ENCODE measurements around the gene LYSMD2. TPM values are rescaled to one million over a fixed set of nuclear protein-coding genes. Genes with fewer than 3 reads are reported as not detected.
"Not testable (repeated sequence)": the region's sequence is repeated elsewhere in the genome, so short reads cannot be mapped to it uniquely, and the experiment has no call there.

The LYSMD2 gene
- total RNA-seq (10 to 100 TPM; 28.0 to 28.9 TPM), polyA plus RNA-seq (10 to 100 TPM; 29.6 to 53.7 (median 35.8) TPM), total RNA-seq (10.8 to 45.0 (median 37.6) reads per million in 6 experiments)

GRCh38 chr15:51737522-51738305 is at the start of gene LYSMD2:
LYSMD2 (minus strand) TSS chr15:51737655; CDS start chr15:51737622, 33 bp downstream.
- Mint-ChIP-seq H3K36me3 (no peaks in the 10 kb centered on the region), H3K27ac (peak within 1 kb of the TSS; percentile 93 to 99 (median 97)), H3K9me3 (no peaks in the 10 kb centered on the region), H3K27me3 (no peaks in the 10 kb centered on the region), H3K4me3 (peak within 1 kb of the TSS; percentile 83 to 97 (median 92)), H3K4me1 (peaks cover 28 to 54% (median 53%) of the 10 kb centered on the region in 4 donors)
- peak; percentile 63 to 72 for ATAC-seq
- POLR2A ChIA-PET: interaction anchor here (0.7 to 5.4 kb wide), 15 partner anchors 9 to 441 kb away, joined by 3 to 68 read pairs (median 6); partner anchors contain the start of genes DMXL2, LEO1 and TMOD2
- DNase-seq: peak; percentile 51 to 84 (median 68)

DNA sequence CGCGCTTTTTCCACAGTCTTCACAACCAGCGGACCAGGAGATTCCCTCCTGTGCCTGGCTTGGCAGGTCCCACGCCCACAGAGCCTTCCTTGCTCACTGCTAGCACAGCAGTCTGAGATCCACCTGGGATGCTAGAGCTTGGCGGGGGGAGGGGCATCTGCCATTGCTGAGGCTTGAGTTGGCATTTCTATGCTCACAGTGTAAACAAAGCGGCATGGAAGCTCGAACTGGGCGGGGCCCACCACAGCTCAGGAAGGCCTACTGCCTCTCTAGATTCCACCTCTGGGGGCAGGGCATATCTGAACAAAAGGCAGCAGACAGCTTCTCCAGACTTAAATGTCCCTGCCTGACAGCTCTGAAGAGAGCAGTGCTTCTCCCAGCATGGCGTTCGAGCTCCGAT is 49.7 kb upstream of the LYSMD2 start:
- H3K27me3 Mint-ChIP-seq, DNase-seq, H3K27ac Mint-ChIP-seq, POLR2A ChIA-PET, H3K4me3 Mint-ChIP-seq, H3K4me1 Mint-ChIP-seq, ATAC-seq: not testable (repeated sequence)
- H3K36me3 Mint-ChIP-seq: peaks cover 9 to 45% (median 31%) of the 10 kb centered on the region in 3 donors
- H3K9me3 Mint-ChIP-seq: peaks cover 0 to 12% (median 3%) of the 10 kb centered on the region in 9 donors

DNA sequence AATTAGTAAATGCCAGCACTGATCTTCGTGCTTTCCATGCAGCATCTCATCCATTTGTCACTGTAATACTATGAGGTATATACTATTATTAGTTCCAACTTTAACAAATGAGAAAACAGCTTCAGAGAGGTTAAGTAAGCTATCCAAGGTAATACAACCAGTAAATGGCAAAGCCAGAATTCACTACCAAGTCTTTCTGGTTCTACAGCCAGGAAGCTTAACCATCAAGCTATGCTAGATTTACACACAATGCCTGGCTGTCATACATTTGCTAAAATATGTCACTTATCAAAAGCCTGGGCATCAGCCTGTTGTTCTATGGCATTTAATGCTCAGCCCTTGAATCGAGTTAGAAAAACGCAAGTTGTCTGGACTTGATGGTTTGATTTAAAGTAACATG is 46.5 kb upstream of the LYSMD2 start:
- H3K27me3 Mint-ChIP-seq: no peaks in the 10 kb centered on the region
- H3K4me1 Mint-ChIP-seq: peaks cover 0 to 1% (median 0%) of the 10 kb centered on the region in 4 donors
- POLR2A ChIA-PET: no interaction called here
- DNase-seq (no peak), ATAC-seq (no peak)
- no peak overlapping the region for H3K27ac Mint-ChIP-seq
- H3K9me3 Mint-ChIP-seq: peaks cover 0 to 3% (median 0%) of the 10 kb centered on the region in 9 donors
- H3K36me3 Mint-ChIP-seq: peaks cover 16 to 73% (median 53%) of the 10 kb centered on the region in 3 donors
- H3K4me3 Mint-ChIP-seq: no peak overlapping the region

GRCh38 chr15:51782357-51782896 is 45.0 kb upstream of the LYSMD2 start:
- Mint-ChIP-seq H3K4me1 (no peaks in the 10 kb centered on the region), H3K9me3 (peaks cover 0 to 3% (median 0%) of the 10 kb centered on the region in 9 donors), H3K27ac (no peak overlapping the region), H3K36me3 (peaks cover 16 to 71% (median 47%) of the 10 kb centered on the region in 3 donors), H3K4me3 (no peak overlapping the region), H3K27me3 (no peaks in the 10 kb centered on the region)
- ATAC-seq (no peak), DNase-seq (no peak)
- POLR2A ChIA-PET: no interaction called here

- Mint-ChIP-seq H3K9me3 (peaks cover 0 to 3% (median 0%) of the 10 kb centered on the region in 9 donors), H3K36me3 (peaks cover 15 to 66% (median 43%) of the 10 kb centered on the region in 3 donors)
- no peak for DNase-seq
These were observed 44.1 kb upstream of the LYSMD2 start for GRCh38 chr15:51781506-51781905.

DNA sequence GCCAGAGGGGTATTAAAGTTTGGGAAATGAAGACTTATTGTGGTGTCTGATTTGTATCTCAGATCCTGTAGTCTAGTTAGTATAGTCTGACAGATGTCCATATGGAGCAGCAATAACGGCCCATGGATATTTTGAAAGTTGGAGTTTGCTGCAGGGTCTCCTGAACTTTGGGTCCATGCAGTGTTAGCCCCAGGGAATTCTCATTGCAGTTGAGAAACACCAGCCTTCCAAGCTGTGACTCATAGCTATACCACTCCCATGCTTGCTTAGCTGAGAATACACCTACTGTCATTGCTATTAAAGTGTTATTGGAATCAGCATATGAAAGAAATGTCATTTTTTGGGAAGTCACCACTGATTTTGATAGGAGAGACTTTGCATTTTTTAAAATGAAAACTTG is 43.2 kb upstream of the LYSMD2 start:
- POLR2A ChIA-PET: no interaction called here
- H3K36me3 Mint-ChIP-seq: peaks cover 9 to 66% (median 41%) of the 10 kb centered on the region in 3 donors
- no peak overlapping the region for H3K27ac Mint-ChIP-seq

More at GRCh38 chr15:51781506-51781905, 44.1 kb upstream of the LYSMD2 start:
- peaks cover 0 to 5% (median 2%) of the 10 kb centered on the region in 4 donors for H3K4me1 Mint-ChIP-seq
- H3K27me3 Mint-ChIP-seq: no peaks in the 10 kb centered on the region
- no peak overlapping the region for H3K27ac Mint-ChIP-seq
- H3K4me3 Mint-ChIP-seq: no peak overlapping the region
- ATAC-seq: no peak
- POLR2A ChIA-PET: no interaction called here

GRCh38 chr15:51776952-51777569 is 39.6 kb upstream of the LYSMD2 start:
- POLR2A ChIA-PET: interaction anchor here (0.7 to 2.0 kb wide), 4 partner anchors 10 to 127 kb away, joined by 4 to 11 read pairs (median 6); partner anchors contain the start of gene LYSMD2
- no peak overlapping the region for H3K27ac Mint-ChIP-seq

More for the DNA sequence above, 43.2 kb upstream of the LYSMD2 start:
- no peak for DNase-seq
- no peak overlapping the region for H3K4me3 Mint-ChIP-seq
- H3K4me1 Mint-ChIP-seq: peaks cover 0 to 11% (median 8%) of the 10 kb centered on the region in 4 donors
- peaks cover 0 to 3% (median 0%) of the 10 kb centered on the region in 9 donors for H3K9me3 Mint-ChIP-seq
- no peaks in the 10 kb centered on the region for H3K27me3 Mint-ChIP-seq
- no peak for ATAC-seq

GRCh38 chr15:51775967-51776816 is 38.7 kb upstream of the LYSMD2 start:
- H3K4me3 Mint-ChIP-seq: no peak overlapping the region
- DNase-seq: peak; percentile 8 to 73 (median 43)
- POLR2A ChIA-PET: interaction anchor here (0.6 to 2.0 kb wide), 4 partner anchors 9 to 126 kb away, joined by 4 to 11 read pairs (median 6); partner anchors contain the start of gene LYSMD2
- peak overlapping the region in 3 of 10 donors; percentile 1 to 68 (median 5) for H3K27ac Mint-ChIP-seq
- ATAC-seq: peak; percentile 65 to 72
- no peaks in the 10 kb centered on the region for H3K9me3 Mint-ChIP-seq
- H3K36me3 Mint-ChIP-seq: peaks cover 0 to 51% (median 17%) of the 10 kb centered on the region in 3 donors
- peaks cover 0 to 11% (median 8%) of the 10 kb centered on the region in 4 donors for H3K4me1 Mint-ChIP-seq
- H3K27me3 Mint-ChIP-seq: no peaks in the 10 kb centered on the region

More at GRCh38 chr15:51776952-51777569, 39.6 kb upstream of the LYSMD2 start:
- ATAC-seq (peak; percentile 81 to 83), DNase-seq (peak; percentile 18 to 79 (median 58))
- H3K4me1 Mint-ChIP-seq: peaks cover 0 to 11% (median 8%) of the 10 kb centered on the region in 4 donors
- no peak overlapping the region for H3K4me3 Mint-ChIP-seq
- peaks cover 7 to 54% (median 26%) of the 10 kb centered on the region in 3 donors for H3K36me3 Mint-ChIP-seq
- H3K27me3 Mint-ChIP-seq: no peaks in the 10 kb centered on the region
- H3K9me3 Mint-ChIP-seq: peaks cover 0 to 2% (median 0%) of the 10 kb centered on the region in 9 donors

DNA sequence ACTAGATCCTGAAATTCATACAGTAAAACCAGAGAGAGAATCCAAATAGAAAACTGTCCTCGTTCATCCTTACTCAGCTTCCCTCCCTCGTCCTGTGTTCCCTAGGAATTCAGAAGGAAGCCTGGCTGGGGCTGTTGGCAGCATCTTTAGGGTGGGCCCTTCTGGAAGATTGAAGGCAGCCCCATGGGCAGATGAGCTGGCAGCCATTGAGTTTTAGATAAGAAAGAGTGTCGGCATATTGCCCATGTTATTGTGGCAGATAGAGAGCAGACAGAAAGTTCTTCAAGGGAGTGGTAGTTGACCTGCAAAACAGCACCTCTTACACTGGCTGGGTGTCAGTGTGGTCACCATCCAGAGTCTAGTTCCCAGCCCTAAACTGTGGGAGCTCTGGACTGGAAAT is 37.5 kb upstream of the LYSMD2 start:
- H3K4me3 Mint-ChIP-seq: no peak overlapping the region

GRCh38 chr15:51771773-51772172 is 34.3 kb upstream of the LYSMD2 start:
- Mint-ChIP-seq H3K27ac (no peak overlapping the region), H3K4me3 (no peak overlapping the region), H3K9me3 (no peaks in the 10 kb centered on the region), H3K4me1 (peaks cover 14 to 27% (median 22%) of the 10 kb centered on the region in 4 donors), H3K27me3 (no peaks in the 10 kb centered on the region), H3K36me3 (peaks cover 10 to 44% (median 22%) of the 10 kb centered on the region in 3 donors)
- POLR2A ChIA-PET: no interaction called here
- ATAC-seq (no peak), DNase-seq (no peak)

More for the DNA sequence above, 37.5 kb upstream of the LYSMD2 start:
- peaks cover 5 to 41% (median 17%) of the 10 kb centered on the region in 3 donors for H3K36me3 Mint-ChIP-seq
- peaks cover 4 to 14% (median 11%) of the 10 kb centered on the region in 4 donors for H3K4me1 Mint-ChIP-seq
- H3K27me3 Mint-ChIP-seq: no peaks in the 10 kb centered on the region
- DNase-seq: no peak
- H3K9me3 Mint-ChIP-seq: no peaks in the 10 kb centered on the region
- POLR2A ChIA-PET: no interaction called here
- no peak for ATAC-seq
- H3K27ac Mint-ChIP-seq: peak overlapping the region in 4 of 10 donors; percentile 22 to 67 (median 40)

- Mint-ChIP-seq H3K27me3 (no peaks in the 10 kb centered on the region), H3K4me1 (peaks cover 10 to 21% (median 17%) of the 10 kb centered on the region in 4 donors), H3K9me3 (no peaks in the 10 kb centered on the region), H3K36me3 (peaks cover 10 to 43% (median 22%) of the 10 kb centered on the region in 3 donors), H3K4me3 (no peak overlapping the region), H3K27ac (peak overlapping the region in 2 of 10 donors; percentile 0 to 27)
- ATAC-seq (no peak), DNase-seq (no peak)
- POLR2A ChIA-PET: no interaction called here
These were observed 33.4 kb upstream of the LYSMD2 start for GRCh38 chr15:51770902-51771301.
